PC-9 (cell line): ENCODE results near the gene PTPMT1.

Experiments
- CTCF ChIP-seq: fragments of 200-600 bp; sonication (generic); conservative IDR thresholded peaks from 2 replicates; pipeline ENCODE4 v1.6.1; 2017; ENCODE audit warnings: mixed run types, antibody characterized with exemption, mild to moderate bottlenecking, moderate library complexity
- EZH2 ChIP-seq: fragments of 200-600 bp; sonication (generic); IDR thresholded peaks from 2 replicates; pipeline ENCODE4 v1.8.0; 2017; ENCODE audit warnings: antibody characterized with exemption, low read depth

GRCh38 chr11:47560426-47560825 lies 5.0 kb upstream of the PTPMT1 start:
- TF ChIP-seq CTCF (no peak), EZH2 (no peak)
